HepG2 (cell line): Measurements from ENCODE around the gene CMIP. TPM values are rescaled to one million over a fixed set of nuclear protein-coding genes. Genes with fewer than 3 reads are reported as not detected.

Experiments used
- ASH2L ChIP-seq: fragments of 300-600, 200-600 bp; sonication (generic); IDR thresholded peaks from 2 replicates; pipeline ENCODE4 v1.7.0; 2017; ENCODE audit warnings: low read depth, mild to moderate bottlenecking, moderate library complexity, mixed read lengths, low read length; ENCODE audit not compliant: insufficient read length
- ATF7-NPFF ChIP-seq: sonication (generic); formaldehyde crosslinking; IDR thresholded peaks from 2 replicates; pipeline ENCODE4 v1.8.1; 2023; ENCODE audit warnings: mild to moderate bottlenecking, low read depth, missing genetic modification reagents, moderate library complexity
- EHMT2 ChIP-seq: fragments of 200-600 bp; sonication (generic); IDR thresholded peaks from 2 replicates; pipeline ENCODE4 v1.7.0; 2017; ENCODE audit warnings: antibody characterized with exemption, low read depth, low read length, borderline replicate concordance
- ETV5 ChIP-seq: IDR thresholded peaks from 2 replicates; pipeline ENCODE4 v1.6.1; 2018; ENCODE audit warnings: missing biosample characterization, missing genetic modification reagents, inconsistent platforms, borderline replicate concordance
- FOXA1 ChIP-seq, 2 experiments: fragments of 450-650 bp in 1 of 2; sonication (generic) in 1 of 2; formaldehyde crosslinking in 1 of 2; IDR thresholded peaks; 2 replicates each; pipeline versions ENCODE4 v1.4.0 to v1.6.1; 2016 to 2020; ENCODE audit warnings: missing genetic modification reagents in 1 of 2
- FOXA3 ChIP-seq: IDR thresholded peaks from 2 replicates; pipeline ENCODE4 v1.6.1; 2016; ENCODE audit warnings: missing genetic modification reagents, missing compliant biosample characterization
- FOXC1 ChIP-seq: sonication (generic); formaldehyde crosslinking; IDR thresholded peaks from 2 replicates; pipeline ENCODE4 v1.8.0; 2022; ENCODE audit warnings: mild to moderate bottlenecking, missing genetic modification reagents, borderline replicate concordance
- HOXD1 ChIP-seq: sonication (generic); formaldehyde crosslinking; IDR thresholded peaks from 2 replicates; pipeline ENCODE4 v1.5.0; 2020; ENCODE audit warnings: missing genetic modification reagents
- KDM4B ChIP-seq: sonication (generic); formaldehyde crosslinking; IDR thresholded peaks from 2 replicates; pipeline ENCODE4 v1.4.0; 2020; ENCODE audit warnings: missing genetic modification reagents
- KDM5B ChIP-seq: sonication (generic); formaldehyde crosslinking; IDR thresholded peaks from 2 replicates; pipeline ENCODE4 v1.4.0; 2020; ENCODE audit warnings: missing genetic modification reagents, mild to moderate bottlenecking, borderline replicate concordance
- MBD4 ChIP-seq: IDR thresholded peaks from 2 replicates; pipeline ENCODE4 v1.6.1; 2012; ENCODE audit warnings: low read length, inconsistent platforms, borderline replicate concordance
- NFE2 ChIP-seq: sonication (generic); formaldehyde crosslinking; IDR thresholded peaks from 2 replicates; pipeline ENCODE4 v1.4.0; 2020; ENCODE audit warnings: missing genetic modification reagents
- NR2F2 ChIP-seq: IDR thresholded peaks from 2 replicates; pipeline ENCODE4 v1.6.1; 2012; ENCODE audit warnings: low read depth, inconsistent platforms, borderline replicate concordance
- SSRP1 ChIP-seq: IDR thresholded peaks from 2 replicates; pipeline ENCODE4 v1.6.1; 2016; ENCODE audit warnings: control low read depth
- ZMAT3 ChIP-seq: sonication (generic); formaldehyde crosslinking; conservative IDR thresholded peaks from 2 replicates; pipeline ENCODE4 v1.7.0; 2021; ENCODE audit warnings: missing genetic modification reagents
- ZNF205 ChIP-seq: IDR thresholded peaks from 2 replicates; pipeline ENCODE4 v1.6.1; 2018; ENCODE audit warnings: missing biosample characterization, missing genetic modification reagents
- ZNF225 ChIP-seq: sonication (generic); formaldehyde crosslinking; IDR thresholded peaks from 2 replicates; pipeline ENCODE4 v1.4.0; 2020; ENCODE audit warnings: mild to moderate bottlenecking, missing genetic modification reagents
- ZNF34 ChIP-seq: sonication (generic); formaldehyde crosslinking; IDR thresholded peaks from 2 replicates; pipeline ENCODE4 v1.4.0; 2020; ENCODE audit warnings: mild to moderate bottlenecking, missing genetic modification reagents, borderline replicate concordance
- ZNF589 ChIP-seq: sonication (generic); formaldehyde crosslinking; conservative IDR thresholded peaks from 2 replicates; pipeline ENCODE4 v1.8.0; 2022; ENCODE audit warnings: mild to moderate bottlenecking, moderate library complexity, missing genetic modification reagents
- ZNF775 ChIP-seq: sonication (generic); formaldehyde crosslinking; IDR thresholded peaks from 2 replicates; pipeline ENCODE4 v1.4.0; 2020; ENCODE audit warnings: missing genetic modification reagents, mild to moderate bottlenecking, moderate library complexity, borderline replicate concordance
- ZNF841 ChIP-seq: sonication (generic); formaldehyde crosslinking; IDR thresholded peaks from 2 replicates; pipeline ENCODE4 v1.8.1; 2023; ENCODE audit warnings: missing genetic modification reagents, borderline replicate concordance
- polyA plus RNA-seq, 8 experiments: library from polyadenylated mRNA; depleted of rRNA in 3 of 8; stranded (reverse) in 7 of 8; unstranded in 1 of 8; fragments of >200 nt; fragmentation: Illumina TruSeq in 4 of 8; extraction: Trizol in 4 of 8; gene quantifications; 2 replicates each; pipeline versions ENCODE4 v1.2.1 to v1.2.3, GENCODE V29; 2011 to 2016; ENCODE audit warnings: low read depth in 4 of 8, missing spikeins in 1 of 8, mixed read lengths in 1 of 8; ENCODE audit not compliant: insufficient read depth in 1 of 8
- total RNA-seq, 5 experiments: library from RNA; depleted of rRNA; stranded (reverse); fragments of >200 nt; fragmentation: Illumina TruSeq; extraction: Trizol; gene quantifications; 2 replicates each; pipeline ENCODE4 v1.2.3, GENCODE V29; 2016; ENCODE audit warnings: low read depth in 1 of 5
- TF ChIP-seq, protein P1 (sequence below): sonication (generic); formaldehyde crosslinking; IDR thresholded peaks from 2 replicates; pipeline ENCODE4 v1.5.0; 2020; ENCODE audit warnings: missing genetic modification reagents, mild to moderate bottlenecking, borderline replicate concordance
- TF ChIP-seq, protein P2 (sequence below): sonication (generic); formaldehyde crosslinking; IDR thresholded peaks from 2 replicates; pipeline ENCODE4 v1.4.0; 2020; ENCODE audit warnings: missing genetic modification reagents, borderline replicate concordance

CMIP gene
- total and polyA plus RNA-seq, 2 of the 13 experiments (the other 11 are each of a cell fraction or from before 2014, with no cell fraction given), result 10.9 to 18.1 TPM

DNA sequence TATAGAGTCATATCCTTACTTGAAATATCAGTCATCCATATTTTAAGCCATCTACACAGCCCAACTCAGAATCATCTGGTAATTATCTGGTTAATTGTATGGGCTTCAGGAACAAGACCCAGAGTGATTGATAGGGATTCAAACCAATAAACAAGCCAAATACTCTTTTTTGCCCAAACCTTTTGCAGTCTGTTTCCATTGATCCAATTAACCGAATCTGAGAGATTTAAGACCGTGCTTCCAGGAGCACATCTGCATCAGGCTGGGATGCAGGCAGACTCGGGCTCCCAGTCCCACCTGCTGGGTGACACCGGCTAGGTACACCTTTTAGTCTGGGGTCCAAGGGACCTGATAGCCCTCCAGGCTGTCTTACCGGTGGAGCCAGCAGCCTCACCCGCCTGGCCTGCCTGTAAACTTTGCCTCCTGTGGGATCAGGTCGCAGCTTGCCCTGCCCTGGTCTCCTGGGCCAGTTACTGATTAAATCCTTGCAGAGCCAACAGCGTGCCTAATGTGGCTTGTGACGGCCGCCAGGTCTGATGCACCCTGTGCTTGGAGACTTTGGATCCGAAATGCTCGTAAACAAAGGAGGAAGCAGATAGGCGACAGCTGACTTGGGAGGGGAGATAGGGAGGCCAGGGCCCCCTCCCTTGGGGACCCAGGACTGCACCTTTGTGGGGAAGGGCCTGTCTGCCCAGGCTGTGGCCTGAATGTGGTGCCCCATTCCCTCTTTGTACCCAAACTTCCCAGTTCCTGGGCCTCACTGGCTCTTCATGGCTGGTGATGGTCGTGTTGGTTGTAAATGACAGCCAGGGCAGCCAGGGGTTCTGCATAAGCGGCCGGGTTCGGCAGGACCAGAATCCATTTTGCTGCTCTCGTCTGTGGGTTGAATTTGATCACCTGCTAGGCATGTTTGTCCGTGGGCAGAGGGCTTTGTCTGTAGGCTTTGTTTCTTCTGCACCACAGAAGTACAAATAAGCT, 3.8 kb downstream of the CMIP start (continued):
- TF ChIP-seq EHMT2 (no peak), ASH2L (peak; percentile 82), ZNF841 (CRISPR knock-in tag) (no peak), ATF7-NPFF (CRISPR knock-in tag) (peak; percentile 82; the same call in 1 of the 2 replicates), NR2F2 (peak; percentile 68; the same call in 1 of the 2 replicates), ZNF205 (peak; percentile 96; the same call in 1 of the 2 replicates), FOXA3 (CRISPR knock-in tag) (peak; percentile 95), KDM4B (CRISPR knock-in tag) (peak; percentile 34), ZNF589 (peak; percentile 40; the same call in 1 of the 2 replicates), SSRP1 (CRISPR knock-in tag) (no peak), ZNF775 (CRISPR knock-in tag) (no peak), NFE2 (CRISPR knock-in tag) (no peak), FOXA1 (IDR thresholded peaks at IDR 0.05) (no peak), FOXA1 (CRISPR knock-in tag; IDR thresholded peaks at IDR 0.05) (peak; percentile 91), HOXD1 (peak; percentile 86; the same call in 1 of the 2 replicates), ZMAT3 (CRISPR knock-in tag) (peak; percentile 80), ZNF225 (CRISPR knock-in tag) (0 out of 2 replicates have a peak, but pooled peaks have one; percentile 16), ZNF34 (CRISPR knock-in tag) (0 out of 2 replicates have a peak, but pooled peaks have one; percentile 72), FOXC1 (CRISPR knock-in tag) (peak; percentile 86), KDM5B (peak; percentile 63; the same call in 1 of the 2 replicates), ETV5 (peak; percentile 93; the same call in 1 of the 2 replicates), MBD4 (no peak)
- TF ChIP-seq, protein P1, sequence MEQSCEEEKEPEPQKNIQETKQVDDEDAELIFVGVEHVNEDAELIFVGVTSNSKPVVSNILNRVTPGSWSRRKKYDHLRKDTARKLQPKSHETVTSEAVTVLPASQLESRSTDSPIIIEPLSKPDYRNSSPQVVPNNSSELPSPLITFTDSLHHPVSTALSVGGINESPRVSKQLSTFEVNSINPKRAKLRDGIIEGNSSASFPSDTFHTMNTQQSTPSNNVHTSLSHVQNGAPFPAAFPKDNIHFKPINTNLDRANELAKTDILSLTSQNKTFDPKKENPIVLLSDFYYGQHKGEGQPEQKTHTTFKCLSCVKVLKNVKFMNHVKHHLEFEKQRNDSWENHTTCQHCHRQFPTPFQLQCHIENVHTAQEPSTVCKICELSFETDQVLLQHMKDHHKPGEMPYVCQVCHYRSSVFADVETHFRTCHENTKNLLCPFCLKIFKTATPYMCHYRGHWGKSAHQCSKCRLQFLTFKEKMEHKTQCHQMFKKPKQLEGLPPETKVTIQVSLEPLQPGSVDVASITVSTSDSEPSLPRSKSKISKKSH (CRISPR knock-in tag), result peak; percentile 91
- TF ChIP-seq, protein P2, sequence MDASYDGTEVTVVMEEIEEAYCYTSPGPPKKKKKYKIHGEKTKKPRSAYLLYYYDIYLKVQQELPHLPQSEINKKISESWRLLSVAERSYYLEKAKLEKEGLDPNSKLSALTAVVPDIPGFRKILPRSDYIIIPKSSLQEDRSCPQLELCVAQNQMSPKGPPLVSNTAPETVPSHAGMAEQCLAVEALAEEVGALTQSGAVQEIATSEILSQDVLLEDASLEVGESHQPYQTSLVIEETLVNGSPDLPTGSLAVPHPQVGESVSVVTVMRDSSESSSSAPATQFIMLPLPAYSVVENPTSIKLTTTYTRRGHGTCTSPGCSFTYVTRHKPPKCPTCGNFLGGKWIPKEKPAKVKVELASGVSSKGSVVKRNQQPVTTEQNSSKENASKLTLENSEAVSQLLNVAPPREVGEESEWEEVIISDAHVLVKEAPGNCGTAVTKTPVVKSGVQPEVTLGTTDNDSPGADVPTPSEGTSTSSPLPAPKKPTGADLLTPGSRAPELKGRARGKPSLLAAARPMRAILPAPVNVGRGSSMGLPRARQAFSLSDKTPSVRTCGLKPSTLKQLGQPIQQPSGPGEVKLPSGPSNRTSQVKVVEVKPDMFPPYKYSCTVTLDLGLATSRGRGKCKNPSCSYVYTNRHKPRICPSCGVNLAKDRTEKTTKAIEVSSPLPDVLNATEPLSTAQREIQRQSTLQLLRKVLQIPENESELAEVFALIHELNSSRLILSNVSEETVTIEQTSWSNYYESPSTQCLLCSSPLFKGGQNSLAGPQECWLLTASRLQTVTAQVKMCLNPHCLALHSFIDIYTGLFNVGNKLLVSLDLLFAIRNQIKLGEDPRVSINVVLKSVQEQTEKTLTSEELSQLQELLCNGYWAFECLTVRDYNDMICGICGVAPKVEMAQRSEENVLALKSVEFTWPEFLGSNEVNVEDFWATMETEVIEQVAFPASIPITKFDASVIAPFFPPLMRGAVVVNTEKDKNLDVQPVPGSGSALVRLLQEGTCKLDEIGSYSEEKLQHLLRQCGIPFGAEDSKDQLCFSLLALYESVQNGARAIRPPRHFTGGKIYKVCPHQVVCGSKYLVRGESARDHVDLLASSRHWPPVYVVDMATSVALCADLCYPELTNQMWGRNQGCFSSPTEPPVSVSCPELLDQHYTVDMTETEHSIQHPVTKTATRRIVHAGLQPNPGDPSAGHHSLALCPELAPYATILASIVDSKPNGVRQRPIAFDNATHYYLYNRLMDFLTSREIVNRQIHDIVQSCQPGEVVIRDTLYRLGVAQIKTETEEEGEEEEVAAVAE (CRISPR knock-in tag), result peak; percentile 52; the same call in 1 of the 2 replicates
